ENCODE data around the gene SLC26A9.

DNA sequence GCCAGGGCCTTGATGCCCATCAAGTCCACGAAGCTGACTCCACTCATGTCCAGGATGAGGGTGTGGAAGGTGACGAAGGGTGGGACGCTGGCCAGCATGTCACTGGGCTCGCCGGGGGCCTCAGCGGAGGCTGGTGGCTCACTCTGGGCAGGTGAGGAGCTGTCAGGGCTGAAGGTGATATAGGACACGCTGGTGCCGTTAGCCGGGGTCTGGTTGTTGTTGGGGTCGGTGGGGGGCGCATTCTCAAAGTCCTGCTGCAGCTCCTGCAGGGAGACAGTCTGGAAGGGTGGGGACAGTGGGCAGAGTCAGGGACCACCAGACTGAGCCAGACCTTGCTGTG lies 21.7 kb downstream of the SLC26A9 start:
- TF ChIP-seq, protein P1, sequence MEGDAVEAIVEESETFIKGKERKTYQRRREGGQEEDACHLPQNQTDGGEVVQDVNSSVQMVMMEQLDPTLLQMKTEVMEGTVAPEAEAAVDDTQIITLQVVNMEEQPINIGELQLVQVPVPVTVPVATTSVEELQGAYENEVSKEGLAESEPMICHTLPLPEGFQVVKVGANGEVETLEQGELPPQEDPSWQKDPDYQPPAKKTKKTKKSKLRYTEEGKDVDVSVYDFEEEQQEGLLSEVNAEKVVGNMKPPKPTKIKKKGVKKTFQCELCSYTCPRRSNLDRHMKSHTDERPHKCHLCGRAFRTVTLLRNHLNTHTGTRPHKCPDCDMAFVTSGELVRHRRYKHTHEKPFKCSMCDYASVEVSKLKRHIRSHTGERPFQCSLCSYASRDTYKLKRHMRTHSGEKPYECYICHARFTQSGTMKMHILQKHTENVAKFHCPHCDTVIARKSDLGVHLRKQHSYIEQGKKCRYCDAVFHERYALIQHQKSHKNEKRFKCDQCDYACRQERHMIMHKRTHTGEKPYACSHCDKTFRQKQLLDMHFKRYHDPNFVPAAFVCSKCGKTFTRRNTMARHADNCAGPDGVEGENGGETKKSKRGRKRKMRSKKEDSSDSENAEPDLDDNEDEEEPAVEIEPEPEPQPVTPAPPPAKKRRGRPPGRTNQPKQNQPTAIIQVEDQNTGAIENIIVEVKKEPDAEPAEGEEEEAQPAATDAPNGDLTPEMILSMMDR (IDR thresholded peaks at IDR 0.05), result no peak
- TF ChIP-seq SMAD4 (CRISPR knock-in tag; IDR thresholded peaks at IDR 0.05) (no peak), ATF1 (CRISPR knock-in tag; IDR thresholded peaks at IDR 0.05) (no peak), FOXJ3 (CRISPR knock-in tag; IDR thresholded peaks at IDR 0.05; ENCODE audit: borderline replicate concordance) (no peak), CREM (CRISPR knock-in tag; IDR thresholded peaks at IDR 0.05) (no peak), ZNF416 (CRISPR knock-in tag; IDR thresholded peaks at IDR 0.05) (no peak), NR3C1 (CRISPR knock-in tag; conservative IDR thresholded peaks at IDR 0.05; ENCODE audit: low read depth) (no peak), NFYB (CRISPR knock-in tag; conservative IDR thresholded peaks at IDR 0.05; ENCODE audit: low read depth) (no peak)
- TF ChIP-seq, protein P2, sequence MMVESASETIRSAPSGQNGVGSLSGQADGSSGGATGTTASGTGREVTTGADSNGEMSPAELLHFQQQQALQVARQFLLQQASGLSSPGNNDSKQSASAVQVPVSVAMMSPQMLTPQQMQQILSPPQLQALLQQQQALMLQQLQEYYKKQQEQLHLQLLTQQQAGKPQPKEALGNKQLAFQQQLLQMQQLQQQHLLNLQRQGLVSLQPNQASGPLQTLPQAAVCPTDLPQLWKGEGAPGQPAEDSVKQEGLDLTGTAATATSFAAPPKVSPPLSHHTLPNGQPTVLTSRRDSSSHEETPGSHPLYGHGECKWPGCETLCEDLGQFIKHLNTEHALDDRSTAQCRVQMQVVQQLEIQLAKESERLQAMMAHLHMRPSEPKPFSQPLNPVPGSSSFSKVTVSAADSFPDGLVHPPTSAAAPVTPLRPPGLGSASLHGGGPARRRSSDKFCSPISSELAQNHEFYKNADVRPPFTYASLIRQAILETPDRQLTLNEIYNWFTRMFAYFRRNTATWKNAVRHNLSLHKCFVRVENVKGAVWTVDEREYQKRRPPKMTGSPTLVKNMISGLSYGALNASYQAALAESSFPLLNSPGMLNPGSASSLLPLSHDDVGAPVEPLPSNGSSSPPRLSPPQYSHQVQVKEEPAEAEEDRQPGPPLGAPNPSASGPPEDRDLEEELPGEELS (CRISPR knock-in tag; IDR thresholded peaks at IDR 0.05), result no peak
- TF ChIP-seq, protein P3, sequence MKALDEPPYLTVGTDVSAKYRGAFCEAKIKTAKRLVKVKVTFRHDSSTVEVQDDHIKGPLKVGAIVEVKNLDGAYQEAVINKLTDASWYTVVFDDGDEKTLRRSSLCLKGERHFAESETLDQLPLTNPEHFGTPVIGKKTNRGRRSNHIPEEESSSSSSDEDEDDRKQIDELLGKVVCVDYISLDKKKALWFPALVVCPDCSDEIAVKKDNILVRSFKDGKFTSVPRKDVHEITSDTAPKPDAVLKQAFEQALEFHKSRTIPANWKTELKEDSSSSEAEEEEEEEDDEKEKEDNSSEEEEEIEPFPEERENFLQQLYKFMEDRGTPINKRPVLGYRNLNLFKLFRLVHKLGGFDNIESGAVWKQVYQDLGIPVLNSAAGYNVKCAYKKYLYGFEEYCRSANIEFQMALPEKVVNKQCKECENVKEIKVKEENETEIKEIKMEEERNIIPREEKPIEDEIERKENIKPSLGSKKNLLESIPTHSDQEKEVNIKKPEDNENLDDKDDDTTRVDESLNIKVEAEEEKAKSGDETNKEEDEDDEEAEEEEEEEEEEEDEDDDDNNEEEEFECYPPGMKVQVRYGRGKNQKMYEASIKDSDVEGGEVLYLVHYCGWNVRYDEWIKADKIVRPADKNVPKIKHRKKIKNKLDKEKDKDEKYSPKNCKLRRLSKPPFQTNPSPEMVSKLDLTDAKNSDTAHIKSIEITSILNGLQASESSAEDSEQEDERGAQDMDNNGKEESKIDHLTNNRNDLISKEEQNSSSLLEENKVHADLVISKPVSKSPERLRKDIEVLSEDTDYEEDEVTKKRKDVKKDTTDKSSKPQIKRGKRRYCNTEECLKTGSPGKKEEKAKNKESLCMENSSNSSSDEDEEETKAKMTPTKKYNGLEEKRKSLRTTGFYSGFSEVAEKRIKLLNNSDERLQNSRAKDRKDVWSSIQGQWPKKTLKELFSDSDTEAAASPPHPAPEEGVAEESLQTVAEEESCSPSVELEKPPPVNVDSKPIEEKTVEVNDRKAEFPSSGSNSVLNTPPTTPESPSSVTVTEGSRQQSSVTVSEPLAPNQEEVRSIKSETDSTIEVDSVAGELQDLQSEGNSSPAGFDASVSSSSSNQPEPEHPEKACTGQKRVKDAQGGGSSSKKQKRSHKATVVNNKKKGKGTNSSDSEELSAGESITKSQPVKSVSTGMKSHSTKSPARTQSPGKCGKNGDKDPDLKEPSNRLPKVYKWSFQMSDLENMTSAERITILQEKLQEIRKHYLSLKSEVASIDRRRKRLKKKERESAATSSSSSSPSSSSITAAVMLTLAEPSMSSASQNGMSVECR (CRISPR knock-in tag; IDR thresholded peaks at IDR 0.05; ENCODE audit: borderline replicate concordance), result no peak
- TF ChIP-seq, protein P4, sequence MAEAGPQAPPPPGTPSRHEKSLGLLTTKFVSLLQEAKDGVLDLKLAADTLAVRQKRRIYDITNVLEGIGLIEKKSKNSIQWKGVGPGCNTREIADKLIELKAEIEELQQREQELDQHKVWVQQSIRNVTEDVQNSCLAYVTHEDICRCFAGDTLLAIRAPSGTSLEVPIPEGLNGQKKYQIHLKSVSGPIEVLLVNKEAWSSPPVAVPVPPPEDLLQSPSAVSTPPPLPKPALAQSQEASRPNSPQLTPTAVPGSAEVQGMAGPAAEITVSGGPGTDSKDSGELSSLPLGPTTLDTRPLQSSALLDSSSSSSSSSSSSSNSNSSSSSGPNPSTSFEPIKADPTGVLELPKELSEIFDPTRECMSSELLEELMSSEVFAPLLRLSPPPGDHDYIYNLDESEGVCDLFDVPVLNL (CRISPR knock-in tag; IDR thresholded peaks at IDR 0.05; ENCODE audit: borderline replicate concordance, low read depth), result no peak
- TF ChIP-seq, protein P5, sequence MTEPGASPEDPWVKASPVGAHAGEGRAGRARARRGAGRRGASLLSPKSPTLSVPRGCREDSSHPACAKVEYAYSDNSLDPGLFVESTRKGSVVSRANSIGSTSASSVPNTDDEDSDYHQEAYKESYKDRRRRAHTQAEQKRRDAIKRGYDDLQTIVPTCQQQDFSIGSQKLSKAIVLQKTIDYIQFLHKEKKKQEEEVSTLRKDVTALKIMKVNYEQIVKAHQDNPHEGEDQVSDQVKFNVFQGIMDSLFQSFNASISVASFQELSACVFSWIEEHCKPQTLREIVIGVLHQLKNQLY (CRISPR knock-in tag; IDR thresholded peaks at IDR 0.05), result no peak
